Nephron progenitor cell (in vitro differentiated cells): Measurements from ENCODE around the gene CD37.

Source experiments
- DNase-seq: peaks from one replicate; pipeline ENCODE4 v3.0.0; 2021
- H3K27ac Mint-ChIP-seq: 2 replicates; pipeline ENCODE4 v1.8.0; 2021; ENCODE audit warnings: mild to moderate bottlenecking, moderate library complexity, mixed read lengths
- H3K27me3 Mint-ChIP-seq: 2 replicates; pipeline ENCODE4 v1.8.0; 2021; ENCODE audit warnings: mild to moderate bottlenecking, low read depth, mixed read lengths; ENCODE audit not compliant: poor library complexity
- H3K36me3 Mint-ChIP-seq: 2 replicates; pipeline ENCODE4 v1.8.0; 2021; ENCODE audit warnings: low read depth, mixed read lengths
- H3K4me1 Mint-ChIP-seq: 2 replicates; pipeline ENCODE4 v1.8.0; 2021; ENCODE audit warnings: mixed read lengths
- H3K4me3 Mint-ChIP-seq: 2 replicates; pipeline ENCODE4 v1.8.0; 2021; ENCODE audit warnings: mild to moderate bottlenecking, moderate library complexity, mixed read lengths
- H3K9me3 Mint-ChIP-seq: 2 replicates; pipeline ENCODE4 v1.8.0; 2021; ENCODE audit warnings: mild to moderate bottlenecking, moderate library complexity, mixed read lengths
- CTCF ChIP-seq: fragments of 200-600 bp; sonication (generic); IDR thresholded peaks from 2 replicates; pipeline ENCODE4 v1.5.0; 2021; ENCODE audit warnings: antibody characterized with exemption

CD37 gene

GRCh38 chr19:49333811-49334288 is 1.4 kb upstream of the CD37 start:
- peaks cover 38% of the 10 kb centered on the region for H3K36me3 Mint-ChIP-seq
- H3K4me1 Mint-ChIP-seq: peaks cover 67% of the 10 kb centered on the region
- H3K4me3 Mint-ChIP-seq: no peak overlapping the region
- H3K27ac Mint-ChIP-seq: no peak overlapping the region
- peaks cover 11% of the 10 kb centered on the region for H3K27me3 Mint-ChIP-seq
- no peak for DNase-seq
- no peak for TF ChIP-seq CTCF
- no peaks in the 10 kb centered on the region for H3K9me3 Mint-ChIP-seq

GRCh38 chr19:49335784-49336481 is 727 bp downstream of the CD37 start:
- Mint-ChIP-seq H3K4me1 (peaks cover 73% of the 10 kb centered on the region), H3K4me3 (no peak overlapping the region), H3K27me3 (peaks cover 14% of the 10 kb centered on the region), H3K27ac (no peak overlapping the region), H3K9me3 (peaks cover 4% of the 10 kb centered on the region), H3K36me3 (peaks cover 31% of the 10 kb centered on the region)
- no peak for TF ChIP-seq CTCF
- no peak for DNase-seq

- H3K9me3 Mint-ChIP-seq: peaks cover 4% of the 10 kb centered on the region
- peaks cover 14% of the 10 kb centered on the region for H3K27me3 Mint-ChIP-seq
- peaks cover 68% of the 10 kb centered on the region for H3K4me1 Mint-ChIP-seq
- H3K4me3 Mint-ChIP-seq: no peak overlapping the region
- peaks cover 31% of the 10 kb centered on the region for H3K36me3 Mint-ChIP-seq
- no peak for TF ChIP-seq CTCF
- DNase-seq: no peak
- H3K27ac Mint-ChIP-seq: no peak overlapping the region
Observed at GRCh38 chr19:49336482-49337266, 1.5 kb downstream of the CD37 start.

GRCh38 chr19:49337267-49338022 is 2.2 kb downstream of the CD37 start:
- H3K9me3 Mint-ChIP-seq: peaks cover 4% of the 10 kb centered on the region
- DNase-seq: no peak
- peaks cover 14% of the 10 kb centered on the region for H3K27me3 Mint-ChIP-seq
- H3K4me3 Mint-ChIP-seq: peak overlapping the region; percentile 76
- TF ChIP-seq CTCF: no peak
- H3K4me1 Mint-ChIP-seq: peaks cover 63% of the 10 kb centered on the region
- peaks cover 33% of the 10 kb centered on the region for H3K36me3 Mint-ChIP-seq
- H3K27ac Mint-ChIP-seq: no peak overlapping the region

- peaks cover 4% of the 10 kb centered on the region for H3K9me3 Mint-ChIP-seq
- DNase-seq: peak; percentile 49
- H3K4me3 Mint-ChIP-seq: peak overlapping the region; percentile 76
- H3K36me3 Mint-ChIP-seq: peaks cover 40% of the 10 kb centered on the region
- peaks cover 15% of the 10 kb centered on the region for H3K27me3 Mint-ChIP-seq
- TF ChIP-seq CTCF: no peak
- H3K27ac Mint-ChIP-seq: no peak overlapping the region
- H3K4me1 Mint-ChIP-seq: peaks cover 65% of the 10 kb centered on the region
Observed at GRCh38 chr19:49338023-49338677, 2.9 kb downstream of the CD37 start.
